HCT116 (cell line): ENCODE data around the gene LCE2A. TPM values are rescaled to one million over a fixed set of nuclear protein-coding genes. Genes with fewer than 3 reads are reported as not detected.

Experiments used
- ATAC-seq: fragments of 200-7000 bp; cut with Tn5 transposase; 2 replicates; pipeline ENCODE4 v1.9.1; 2020; ENCODE audit warnings: mild to moderate bottlenecking, moderate library complexity
- BruUV-seq: library from RNA; stranded (reverse); fragments of 400-500 nt; replicated peaks from 2 replicates; lab custom pipeline; 2021; lab: Mats Ljungman, UMichigan
- CTCF ChIA-PET: fragments of 300-600 bp; sonication (Branson Sonifier 250); formaldehyde crosslinking; loops from one replicate; lab custom pipeline; 2021; ENCODE audit warnings: antibody characterized with exemption; lab: Charles Lee
- POLR2A ChIA-PET: fragments of 300-600, 350-600 bp; sonication (Branson Sonifier 250); formaldehyde crosslinking; loops from one replicate; lab custom pipeline; 2021; ENCODE audit warnings: antibody characterized with exemption; lab: Charles Lee
- RAD21 ChIA-PET, 2 experiments: fragments of 300-600 bp; sonication (Branson Sonifier 250); formaldehyde crosslinking; loops; one replicate each; lab custom pipeline; 2023; ENCODE audit warnings: low total read pairs in 2 of 2; ENCODE audit not compliant: uncharacterized antibody in 2 of 2, unreplicated experiment in 2 of 2, low non-redundant PET in 1 of 2; lab: Charles Lee
- DNase-seq: peaks from one replicate; pipeline ENCODE4 v3.0.0-alpha.2; 2010; ENCODE audit warnings: low read depth, low spot score
- H2AFZ ChIP-seq: fragments of 200-600 bp; shearing (Covaris generic), sonication (generic); 2 replicates; pipeline ENCODE4 v1.6.1; 2017; ENCODE audit warnings: low read depth, mixed run types, mixed read lengths, antibody characterized with exemption, low read length; ENCODE audit not compliant: poor library complexity, severe bottlenecking
- H3K27ac ChIP-seq: 2 replicates; pipeline ENCODE4 v1.5.1; 2012; ENCODE audit warnings: low read depth, low read length
- H3K27me3 ChIP-seq: fragments of 200-600 bp; sonication (generic); 2 replicates; pipeline ENCODE4 v1.6.1; 2016; ENCODE audit warnings: mixed run types, low read length, mixed read lengths; ENCODE audit not compliant: insufficient read depth
- H3K36me3 ChIP-seq, 2 experiments: fragments of 200-500 bp in 1 of 2; fragments of 200-600 bp in 1 of 2; sonication (Bioruptor generic) in 1 of 2; sonication (generic) in 1 of 2; 2 replicates each; pipeline versions ENCODE4 v1.5.1 to v1.6.1; 2014 to 2016; ENCODE audit warnings: low read length in 2 of 2, inconsistent platforms in 1 of 2, mixed read lengths in 1 of 2, mixed run types in 1 of 2; ENCODE audit not compliant: insufficient read depth in 2 of 2, control insufficient read depth in 1 of 2
- H3K4me1 ChIP-seq, 2 experiments: fragments of 200-600 bp in 1 of 2; sonication (generic) in 1 of 2; 2 replicates each; pipeline versions ENCODE4 v1.5.1 to v1.6.1; 2012 to 2017; ENCODE audit warnings: low read length in 2 of 2, inconsistent platforms in 1 of 2, mild to moderate bottlenecking in 1 of 2, mixed read lengths in 1 of 2, mixed run types in 1 of 2, moderate library complexity in 1 of 2; ENCODE audit not compliant: insufficient read depth in 2 of 2, control insufficient read depth in 1 of 2
- H3K4me2 ChIP-seq: fragments of 200-600 bp; sonication (generic); 2 replicates; pipeline ENCODE4 v1.6.1; 2017; ENCODE audit warnings: mixed run types, low read length, mixed read lengths
- H3K4me3 ChIP-seq, 2 experiments: fragments of 200-600 bp in 1 of 2; sonication (generic) in 1 of 2; replicated peaks in 1 of 2; 2 replicates each; pipeline ENCODE4 v1.5.1; 2011 to 2016; ENCODE audit warnings: low read length in 2 of 2, control low read depth in 1 of 2, low read depth in 1 of 2, mild to moderate bottlenecking in 1 of 2, mixed read lengths in 1 of 2, mixed run types in 1 of 2
- H3K79me2 ChIP-seq: fragments of 200-600 bp; sonication (generic); 2 replicates; pipeline ENCODE4 v1.6.1; 2017; ENCODE audit warnings: mild to moderate bottlenecking, mixed run types, low read length, moderate library complexity, mixed read lengths; ENCODE audit not compliant: insufficient read depth
- H3K9ac ChIP-seq: fragments of 200-600 bp; sonication (generic); 2 replicates; pipeline ENCODE4 v1.6.1; 2016; ENCODE audit warnings: low read length, mixed read lengths
- H3K9me2 ChIP-seq: fragments of 200-600 bp; sonication (generic), shearing (Covaris generic); 2 replicates; pipeline ENCODE4 v1.6.1; 2017; ENCODE audit warnings: mixed run types, mild to moderate bottlenecking, moderate library complexity; ENCODE audit not compliant: insufficient read depth
- H3K9me3 ChIP-seq, 2 experiments: fragments of 200-500 bp in 1 of 2; fragments of 200-600 bp in 1 of 2; sonication (Bioruptor generic) in 1 of 2; sonication (generic) in 1 of 2; 2 replicates each; pipeline ENCODE4 v1.6.1; 2014 to 2017; ENCODE audit warnings: low read length in 2 of 2, mixed read lengths in 2 of 2, inconsistent platforms in 1 of 2, low read depth in 1 of 2, mild to moderate bottlenecking in 1 of 2, mixed run types in 1 of 2, moderate library complexity in 1 of 2; ENCODE audit not compliant: control insufficient read depth in 1 of 2, insufficient read depth in 1 of 2
- H4K20me1 ChIP-seq: fragments of 200-600 bp; sonication (generic), shearing (Covaris generic); 2 replicates; pipeline ENCODE4 v1.6.1; 2017; ENCODE audit warnings: mixed run types, mild to moderate bottlenecking, moderate library complexity; ENCODE audit not compliant: insufficient read depth
- CBX3 ChIP-seq: IDR thresholded peaks from 2 replicates; pipeline ENCODE4 v1.6.1; 2012; ENCODE audit warnings: low read depth
- CEBPB ChIP-seq: IDR thresholded peaks from 2 replicates; pipeline ENCODE4 v1.6.1; 2012; ENCODE audit warnings: low read depth
- EGR1 ChIP-seq: IDR thresholded peaks from 2 replicates; pipeline ENCODE4 v1.6.1; 2012; ENCODE audit warnings: low read depth
- ELF1 ChIP-seq: IDR thresholded peaks from 2 replicates; pipeline ENCODE4 v1.6.1; 2012; ENCODE audit warnings: low read depth, borderline replicate concordance
- EZH2 ChIP-seq: fragments of 200-600 bp; sonication (generic); IDR thresholded peaks from 2 replicates; pipeline ENCODE4 v1.6.1; 2017; ENCODE audit warnings: antibody characterized with exemption, mixed run types
- FOSL1 ChIP-seq: IDR thresholded peaks from 2 replicates; pipeline ENCODE4 v1.6.1; 2012; ENCODE audit warnings: low read depth
- JUND ChIP-seq: IDR thresholded peaks from 2 replicates; pipeline ENCODE4 v1.6.1; 2012
- POLR2A ChIP-seq: IDR thresholded peaks from 2 replicates; pipeline ENCODE4 v1.7.0; 2011; ENCODE audit warnings: borderline replicate concordance; ENCODE audit not compliant: insufficient read depth, insufficient read length; ENCODE audit errors: extremely low read depth
- POLR2AphosphoS5 ChIP-seq: IDR thresholded peaks from 2 replicates; pipeline ENCODE4 v1.6.1; 2011; ENCODE audit warnings: mild to moderate bottlenecking, low read depth, low read length, moderate library complexity
- SP1 ChIP-seq: IDR thresholded peaks from 2 replicates; pipeline ENCODE4 v1.6.1; 2012; ENCODE audit warnings: low read depth
- TCF7L2 ChIP-seq: IDR thresholded peaks from 2 replicates; pipeline ENCODE4 v1.7.0; 2011; ENCODE audit warnings: borderline replicate concordance, inconsistent platforms; ENCODE audit not compliant: insufficient read depth, insufficient read length; ENCODE audit errors: extremely low read depth
- YY1 ChIP-seq: IDR thresholded peaks from 2 replicates; pipeline ENCODE4 v1.6.1; 2011; ENCODE audit warnings: low read length, low read depth, moderate library complexity, mild to moderate bottlenecking; ENCODE audit not compliant: insufficient replicate concordance; ENCODE audit errors: extremely low read depth
- ZFX ChIP-seq: fragments of 450-650 bp; IDR thresholded peaks from 2 replicates; pipeline ENCODE4 v1.6.1; 2017
- intact Hi-C: fragments of 100-400 bp; cut with micrococcal nuclease; formaldehyde crosslinking; loops from 2 replicates; pipeline ENCODE4 v1.10.0; 2022
- total RNA-seq: library from RNA; stranded (reverse); gene quantifications from one replicate; pipeline ENCODE4 v1.2.1, GENCODE V29; 2021; ENCODE audit not compliant: unreplicated experiment
- TF ChIP-seq, protein P1 (sequence below): IDR thresholded peaks from 2 replicates; pipeline ENCODE4 v1.6.1; 2011; ENCODE audit warnings: mild to moderate bottlenecking, low read length, moderate library complexity; ENCODE audit not compliant: insufficient replicate concordance; ENCODE audit errors: extremely low read depth
- TF ChIP-seq, protein P2 (sequence below): IDR thresholded peaks from 2 replicates; pipeline ENCODE4 v1.6.1; 2012; ENCODE audit warnings: low read depth

Gene LCE2A
- total RNA-seq, 1 experiment from 2014 or later, result not detected

- CTCF ChIA-PET, result no interaction called here
- Histone ChIP-seq H3K4me3 (no peak overlapping the region), H3K27me3 (peaks cover 37% of the 10 kb centered on the region), H3K9me3 (no peaks in the 10 kb centered on the region), H3K27ac (no peak overlapping the region), H3K9me2 (no peaks in the 10 kb centered on the region), H3K4me1 (no peaks in the 10 kb centered on the region), H3K79me2 (no peaks in the 10 kb centered on the region), H3K4me2 (no peak overlapping the region), H4K20me1 (no peaks in the 10 kb centered on the region), H2AFZ (no peak overlapping the region), H3K9ac (no peak overlapping the region), H3K36me3 (no peaks in the 10 kb centered on the region)
- RAD21 ChIA-PET, result no interaction called here
- TF ChIP-seq, protein P1, sequence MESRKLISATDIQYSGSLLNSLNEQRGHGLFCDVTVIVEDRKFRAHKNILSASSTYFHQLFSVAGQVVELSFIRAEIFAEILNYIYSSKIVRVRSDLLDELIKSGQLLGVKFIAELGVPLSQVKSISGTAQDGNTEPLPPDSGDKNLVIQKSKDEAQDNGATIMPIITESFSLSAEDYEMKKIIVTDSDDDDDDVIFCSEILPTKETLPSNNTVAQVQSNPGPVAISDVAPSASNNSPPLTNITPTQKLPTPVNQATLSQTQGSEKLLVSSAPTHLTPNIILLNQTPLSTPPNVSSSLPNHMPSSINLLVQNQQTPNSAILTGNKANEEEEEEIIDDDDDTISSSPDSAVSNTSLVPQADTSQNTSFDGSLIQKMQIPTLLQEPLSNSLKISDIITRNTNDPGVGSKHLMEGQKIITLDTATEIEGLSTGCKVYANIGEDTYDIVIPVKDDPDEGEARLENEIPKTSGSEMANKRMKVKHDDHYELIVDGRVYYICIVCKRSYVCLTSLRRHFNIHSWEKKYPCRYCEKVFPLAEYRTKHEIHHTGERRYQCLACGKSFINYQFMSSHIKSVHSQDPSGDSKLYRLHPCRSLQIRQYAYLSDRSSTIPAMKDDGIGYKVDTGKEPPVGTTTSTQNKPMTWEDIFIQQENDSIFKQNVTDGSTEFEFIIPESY, result no peak
- TF ChIP-seq ZFX, result no peak
- intact Hi-C loops, result no loop called here
- no peak for DNase-seq
- POLR2A ChIA-PET, result no interaction called here
- BruUV-seq, result no TSS peak
- ATAC-seq, result no peak
Observed at GRCh38 chr1:152739841-152740240, 41.7 kb downstream of the LCE2A start.

DNA sequence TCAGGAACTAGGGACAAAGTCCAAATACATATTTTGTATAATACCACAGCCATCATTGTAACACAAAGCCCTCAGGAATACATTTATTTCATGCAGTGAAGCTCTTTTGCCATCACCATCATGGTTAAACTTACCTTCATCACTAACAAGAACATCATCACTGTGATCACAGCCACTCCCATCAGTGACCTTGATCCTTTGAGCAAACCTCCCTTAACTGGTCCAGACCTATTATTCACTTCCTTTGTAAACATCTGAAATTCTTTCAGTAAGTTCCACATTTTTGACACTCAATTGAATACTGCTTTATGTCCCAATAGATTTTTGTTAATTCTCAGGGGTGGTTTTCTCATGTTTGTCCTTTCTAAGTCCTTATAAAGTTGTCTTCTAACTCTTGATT is 43.5 kb downstream of the LCE2A start:
- ATAC-seq, result no peak
- H3K4me1 ChIP-seq, result no peaks in the 10 kb centered on the region
- peaks cover 34% of the 10 kb centered on the region for H3K27me3 ChIP-seq
- DNase-seq, result no peak
- POLR2A ChIA-PET, result no interaction called here
- intact Hi-C loops, result no loop called here
- BruUV-seq, result no TSS peak
- H3K9me3 ChIP-seq, result no peaks in the 10 kb centered on the region
- H4K20me1 ChIP-seq, result no peaks in the 10 kb centered on the region
- no peak overlapping the region for H3K9ac ChIP-seq
- no peak overlapping the region for H3K4me2 ChIP-seq
- CTCF ChIA-PET, result no interaction called here
- H2AFZ ChIP-seq, result no peak overlapping the region
- H3K27ac ChIP-seq, result no peak overlapping the region
- H3K9me2 ChIP-seq, result no peaks in the 10 kb centered on the region
- no peaks in the 10 kb centered on the region for H3K79me2 ChIP-seq
- H3K36me3 ChIP-seq, result no peaks in the 10 kb centered on the region
- RAD21 ChIA-PET, result no interaction called here
- no peak overlapping the region for H3K4me3 ChIP-seq
- TF ChIP-seq CBX3 (no peak), ZFX (no peak), POLR2A (no peak), ELF1 (no peak), JUND (no peak), TCF7L2 (no peak), EZH2 (no peak), POLR2AphosphoS5 (no peak), EGR1 (no peak), FOSL1 (no peak), CEBPB (no peak), YY1 (no peak), SP1 (no peak)
- TF ChIP-seq, protein P2, sequence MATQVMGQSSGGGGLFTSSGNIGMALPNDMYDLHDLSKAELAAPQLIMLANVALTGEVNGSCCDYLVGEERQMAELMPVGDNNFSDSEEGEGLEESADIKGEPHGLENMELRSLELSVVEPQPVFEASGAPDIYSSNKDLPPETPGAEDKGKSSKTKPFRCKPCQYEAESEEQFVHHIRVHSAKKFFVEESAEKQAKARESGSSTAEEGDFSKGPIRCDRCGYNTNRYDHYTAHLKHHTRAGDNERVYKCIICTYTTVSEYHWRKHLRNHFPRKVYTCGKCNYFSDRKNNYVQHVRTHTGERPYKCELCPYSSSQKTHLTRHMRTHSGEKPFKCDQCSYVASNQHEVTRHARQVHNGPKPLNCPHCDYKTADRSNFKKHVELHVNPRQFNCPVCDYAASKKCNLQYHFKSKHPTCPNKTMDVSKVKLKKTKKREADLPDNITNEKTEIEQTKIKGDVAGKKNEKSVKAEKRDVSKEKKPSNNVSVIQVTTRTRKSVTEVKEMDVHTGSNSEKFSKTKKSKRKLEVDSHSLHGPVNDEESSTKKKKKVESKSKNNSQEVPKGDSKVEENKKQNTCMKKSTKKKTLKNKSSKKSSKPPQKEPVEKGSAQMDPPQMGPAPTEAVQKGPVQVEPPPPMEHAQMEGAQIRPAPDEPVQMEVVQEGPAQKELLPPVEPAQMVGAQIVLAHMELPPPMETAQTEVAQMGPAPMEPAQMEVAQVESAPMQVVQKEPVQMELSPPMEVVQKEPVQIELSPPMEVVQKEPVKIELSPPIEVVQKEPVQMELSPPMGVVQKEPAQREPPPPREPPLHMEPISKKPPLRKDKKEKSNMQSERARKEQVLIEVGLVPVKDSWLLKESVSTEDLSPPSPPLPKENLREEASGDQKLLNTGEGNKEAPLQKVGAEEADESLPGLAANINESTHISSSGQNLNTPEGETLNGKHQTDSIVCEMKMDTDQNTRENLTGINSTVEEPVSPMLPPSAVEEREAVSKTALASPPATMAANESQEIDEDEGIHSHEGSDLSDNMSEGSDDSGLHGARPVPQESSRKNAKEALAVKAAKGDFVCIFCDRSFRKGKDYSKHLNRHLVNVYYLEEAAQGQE, result no peak
